GM18519 (cell line): ENCODE results near the gene SBF2.

Source experiments
- ATAC-seq: cut with Tn5 transposase; IDR thresholded peaks from one replicate; pipeline ENCODE4 v1.9.1; 2021; ENCODE audit warnings: mild to moderate bottlenecking, moderate library complexity; ENCODE audit not compliant: unreplicated experiment, low FRiP score

SBF2 gene

DNA sequence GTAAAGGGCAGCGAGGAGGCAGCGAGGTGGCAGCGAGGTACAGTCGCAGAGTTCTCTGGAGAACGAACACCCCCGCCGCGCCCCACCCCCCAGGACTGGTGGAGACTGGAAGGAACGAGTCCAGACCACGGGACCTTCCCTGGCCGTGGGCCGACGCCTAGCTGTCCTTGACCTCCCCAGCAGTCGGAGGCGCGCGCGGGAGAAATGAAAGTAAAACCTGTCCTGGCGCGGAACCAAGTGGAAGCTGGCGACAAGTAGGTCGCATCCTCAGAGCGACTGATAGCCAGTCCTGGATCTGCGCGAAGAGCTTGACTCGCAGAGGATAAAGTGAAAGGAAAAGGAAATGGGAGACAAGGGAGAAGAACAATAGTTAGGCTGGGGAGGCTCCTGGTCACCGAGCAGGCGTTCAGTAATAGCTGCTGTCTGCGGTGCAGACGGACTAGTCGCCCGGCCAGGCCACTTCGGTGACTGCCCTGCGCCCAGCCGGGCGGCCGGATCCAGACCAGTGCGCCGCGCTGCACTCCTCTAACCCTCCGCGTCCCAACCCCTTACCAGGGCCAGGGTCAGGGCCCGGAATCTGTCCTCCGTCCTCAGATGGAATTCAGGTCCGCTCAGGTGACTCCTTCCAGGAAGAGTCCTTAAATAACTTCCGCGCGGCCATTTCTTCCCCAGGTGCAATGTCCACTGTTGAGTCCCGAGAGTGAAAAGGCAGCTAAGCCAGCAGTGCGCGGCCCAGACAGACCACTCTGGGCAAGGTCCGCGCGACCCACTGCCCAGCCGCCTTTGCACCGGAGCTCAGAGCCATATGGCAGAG, 8.9 kb upstream of the SBF2 start:
- no peak for ATAC-seq

DNA sequence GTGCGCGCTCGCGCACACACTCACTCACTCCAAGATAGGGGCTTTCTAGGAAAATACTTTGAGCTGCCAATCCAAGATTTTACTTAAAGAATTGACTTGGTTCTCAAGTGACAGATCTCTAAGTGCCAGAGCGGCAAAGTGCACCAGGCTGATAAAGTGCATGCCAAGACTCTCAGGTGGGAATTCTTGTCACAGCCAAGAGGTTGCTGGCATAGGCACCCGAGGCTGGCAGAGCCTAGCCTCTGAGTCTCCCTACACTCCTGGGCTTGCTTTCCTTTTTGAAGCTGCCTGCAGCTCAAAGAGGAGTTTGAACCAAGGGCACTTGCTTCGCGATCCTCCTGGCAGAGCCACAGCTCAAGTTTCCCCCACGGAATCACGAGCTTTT, 8.3 kb upstream of the SBF2 start:
- ATAC-seq = no peak

DNA sequence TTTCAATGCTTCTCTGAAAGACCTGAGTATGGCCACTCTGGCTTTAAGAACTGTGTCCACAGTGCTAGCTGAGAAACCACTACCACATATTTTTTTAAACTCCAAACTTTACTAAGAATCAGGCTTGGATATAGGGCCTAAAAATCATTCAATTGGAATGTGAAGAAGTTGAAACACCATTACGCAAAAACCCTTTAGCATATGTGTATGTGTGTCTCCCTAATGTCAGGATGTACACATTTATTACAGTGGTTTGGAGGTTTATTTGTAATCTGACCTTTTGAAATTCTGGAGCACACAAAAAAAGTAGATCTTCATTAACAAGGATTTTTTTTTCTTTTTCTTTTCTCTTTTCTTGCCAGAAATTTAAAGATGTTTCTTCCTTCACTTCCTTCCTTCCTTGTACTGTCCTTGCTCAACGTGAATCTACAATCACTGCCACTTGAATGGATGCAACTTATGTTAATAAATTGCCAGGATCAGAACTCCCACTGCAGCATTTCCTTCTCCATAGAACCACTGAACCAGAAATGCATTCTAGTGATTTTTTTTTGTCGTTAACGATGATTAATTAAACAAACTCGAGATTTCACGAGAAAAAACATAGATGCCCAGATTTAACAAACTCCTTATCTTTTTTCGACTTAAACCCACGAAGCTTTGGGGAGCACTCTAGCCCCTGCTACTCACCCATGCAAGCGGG, 7.8 kb upstream of the SBF2 start:
- no peak for ATAC-seq

DNA sequence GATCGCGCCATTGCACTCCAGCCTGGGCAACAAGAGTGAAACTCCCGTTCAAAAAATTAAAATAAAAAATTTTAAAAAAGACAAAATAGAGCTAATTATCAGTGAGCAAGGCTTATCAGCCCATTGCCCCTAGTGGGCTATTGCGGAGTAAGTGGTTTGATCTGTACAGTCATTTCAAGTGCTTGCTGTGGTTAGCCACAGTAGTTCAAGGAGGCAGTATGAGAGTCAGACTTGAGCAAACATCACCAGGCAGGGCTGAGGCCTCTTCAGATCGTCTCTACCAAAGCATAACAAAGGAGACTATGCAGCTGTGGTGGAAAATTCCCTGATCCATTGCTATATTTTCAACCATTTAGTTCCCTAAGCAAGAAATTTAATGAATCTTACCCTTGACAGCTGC, 4.3 kb upstream of the SBF2 start:
- peak; percentile 98 for ATAC-seq

DNA sequence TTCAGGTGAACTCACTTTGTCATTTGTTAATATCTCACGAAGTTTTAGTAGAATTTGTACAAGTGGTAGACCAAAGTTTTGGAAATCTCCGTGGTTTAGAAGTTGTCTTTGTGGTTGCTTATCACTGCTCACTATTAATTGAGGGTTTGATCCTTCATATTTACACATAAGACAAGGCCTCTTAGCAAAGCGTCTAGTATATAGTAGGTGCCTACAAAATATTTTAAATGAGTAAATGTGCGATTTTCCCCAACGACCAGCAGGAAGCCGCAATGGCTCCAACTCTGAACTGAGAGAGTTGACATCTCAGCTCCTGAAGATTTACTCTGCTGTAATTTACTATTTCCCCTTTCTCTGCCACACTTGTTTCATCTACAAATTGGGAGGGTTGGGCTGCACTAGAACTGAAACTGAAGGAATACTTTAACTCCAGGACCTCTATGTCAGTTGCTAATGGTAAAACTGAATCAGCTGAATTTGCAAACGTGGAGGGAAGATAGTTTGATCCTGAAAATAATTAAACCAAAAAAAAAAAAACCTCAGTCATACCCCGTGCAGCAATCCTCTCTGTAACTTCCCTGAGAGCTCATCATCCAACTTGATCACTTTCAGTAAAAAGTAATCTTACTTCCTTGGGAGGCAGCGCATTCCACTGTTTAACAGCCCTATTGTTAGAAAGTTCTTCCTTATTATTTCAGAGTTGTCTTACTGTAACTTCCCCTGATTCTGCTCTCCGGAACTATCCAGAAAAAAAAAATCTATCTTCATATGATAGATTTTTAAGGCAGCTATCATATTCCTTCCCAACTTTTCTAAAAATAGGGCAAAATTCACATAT, 1.3 kb upstream of the SBF2 start:
- no peak for ATAC-seq

DNA sequence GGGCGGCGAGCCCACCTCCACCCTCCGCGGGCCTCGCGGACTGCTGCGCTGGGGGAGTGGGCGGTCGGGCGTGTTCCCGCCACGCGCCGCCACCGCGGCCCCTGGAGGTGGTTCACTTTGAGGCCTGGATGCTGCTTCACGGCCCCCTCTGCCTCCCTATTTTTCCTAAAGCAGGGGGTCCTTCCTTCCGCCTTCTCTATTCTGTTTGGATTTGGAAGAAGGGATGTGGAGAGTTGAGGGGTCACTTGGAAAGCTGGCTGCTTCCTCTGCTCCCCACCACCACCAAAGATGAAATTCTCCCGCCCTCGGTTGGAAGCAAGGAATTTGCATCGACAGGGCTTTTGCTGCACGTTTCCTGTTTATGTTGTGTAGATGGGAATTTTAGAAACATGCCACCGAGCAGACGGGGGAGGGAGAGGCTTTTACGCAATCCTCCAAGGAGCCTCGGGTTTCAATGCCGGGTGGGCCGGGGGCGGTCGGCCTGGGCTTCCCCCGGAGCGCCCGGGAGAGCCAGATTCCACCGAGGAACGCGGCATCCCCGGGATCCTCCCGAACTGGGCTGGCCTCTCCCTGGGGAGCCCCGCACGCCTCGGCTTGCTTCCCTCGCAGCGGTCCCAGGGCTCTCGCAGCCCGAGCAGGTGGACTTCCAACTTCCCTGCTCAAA, 403 bp upstream of the SBF2 start:
- ATAC-seq = no peak

DNA sequence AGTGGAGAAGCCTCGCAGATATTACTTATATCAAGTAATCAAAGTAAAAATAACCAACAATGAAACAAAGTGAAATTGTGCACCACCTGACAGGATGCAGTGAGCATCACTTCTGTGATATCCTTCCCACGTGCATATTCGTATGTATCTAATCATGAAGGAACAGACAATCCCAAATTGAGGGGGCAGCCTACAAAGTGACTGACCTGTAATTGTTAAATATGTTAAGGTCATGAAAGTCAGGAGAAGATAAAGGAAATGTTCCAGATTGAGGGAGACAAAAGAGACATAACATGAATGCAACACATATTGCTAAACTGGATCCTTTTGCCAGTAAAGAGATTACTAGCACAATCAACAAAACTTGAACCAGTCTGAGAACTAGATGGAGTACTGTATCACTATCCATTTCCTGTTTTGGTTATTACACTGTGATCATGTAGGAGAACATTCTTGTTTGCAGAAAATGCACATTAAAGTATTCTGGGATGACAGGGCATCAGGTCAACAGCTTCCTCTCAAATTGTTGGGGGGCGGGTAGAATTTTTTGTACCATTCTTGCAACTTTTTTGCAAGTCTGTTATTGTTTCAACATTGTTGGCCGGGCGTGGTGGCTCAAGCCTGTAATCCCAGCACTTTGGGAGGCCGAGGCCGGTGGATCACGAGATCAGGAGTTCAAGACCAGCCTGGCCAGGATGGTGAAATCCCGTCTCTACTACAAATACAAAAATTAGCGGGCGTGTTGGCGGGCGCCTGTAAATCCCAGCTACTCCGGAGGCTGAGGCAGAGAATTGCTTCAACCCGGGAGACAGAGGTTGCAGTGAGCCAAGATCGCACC, 2.0 kb downstream of the SBF2 start:
- ATAC-seq = no peak

DNA sequence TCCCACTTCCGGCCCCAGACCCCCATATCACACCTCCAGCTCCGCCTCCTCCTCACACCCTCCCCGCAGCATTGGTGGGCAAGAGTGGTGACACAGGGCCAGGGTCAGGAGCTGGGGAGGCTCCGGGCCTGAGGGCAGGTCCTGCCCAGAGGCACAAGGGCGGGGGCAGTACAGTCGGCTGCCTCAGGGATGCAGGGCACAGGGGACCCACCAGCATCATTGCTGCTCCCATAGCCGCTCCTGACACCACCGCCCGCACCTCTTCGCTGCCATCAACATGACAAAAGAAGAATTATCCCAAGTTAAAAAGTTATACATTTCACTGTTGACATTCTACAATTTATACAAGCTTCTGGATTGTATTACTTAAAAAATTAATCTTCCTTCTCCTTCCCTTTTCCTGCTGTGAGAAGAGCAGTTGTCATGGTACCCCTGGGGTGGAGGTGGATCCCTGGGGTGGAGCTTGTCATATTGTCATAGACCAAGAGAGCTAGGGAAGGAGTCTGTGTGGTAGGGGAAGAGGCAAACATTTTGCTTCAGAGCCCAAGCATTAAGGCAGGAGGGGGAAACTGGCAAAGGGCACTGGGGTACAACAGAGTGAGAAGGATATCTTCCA, 4.1 kb downstream of the SBF2 start:
- no peak for ATAC-seq

DNA sequence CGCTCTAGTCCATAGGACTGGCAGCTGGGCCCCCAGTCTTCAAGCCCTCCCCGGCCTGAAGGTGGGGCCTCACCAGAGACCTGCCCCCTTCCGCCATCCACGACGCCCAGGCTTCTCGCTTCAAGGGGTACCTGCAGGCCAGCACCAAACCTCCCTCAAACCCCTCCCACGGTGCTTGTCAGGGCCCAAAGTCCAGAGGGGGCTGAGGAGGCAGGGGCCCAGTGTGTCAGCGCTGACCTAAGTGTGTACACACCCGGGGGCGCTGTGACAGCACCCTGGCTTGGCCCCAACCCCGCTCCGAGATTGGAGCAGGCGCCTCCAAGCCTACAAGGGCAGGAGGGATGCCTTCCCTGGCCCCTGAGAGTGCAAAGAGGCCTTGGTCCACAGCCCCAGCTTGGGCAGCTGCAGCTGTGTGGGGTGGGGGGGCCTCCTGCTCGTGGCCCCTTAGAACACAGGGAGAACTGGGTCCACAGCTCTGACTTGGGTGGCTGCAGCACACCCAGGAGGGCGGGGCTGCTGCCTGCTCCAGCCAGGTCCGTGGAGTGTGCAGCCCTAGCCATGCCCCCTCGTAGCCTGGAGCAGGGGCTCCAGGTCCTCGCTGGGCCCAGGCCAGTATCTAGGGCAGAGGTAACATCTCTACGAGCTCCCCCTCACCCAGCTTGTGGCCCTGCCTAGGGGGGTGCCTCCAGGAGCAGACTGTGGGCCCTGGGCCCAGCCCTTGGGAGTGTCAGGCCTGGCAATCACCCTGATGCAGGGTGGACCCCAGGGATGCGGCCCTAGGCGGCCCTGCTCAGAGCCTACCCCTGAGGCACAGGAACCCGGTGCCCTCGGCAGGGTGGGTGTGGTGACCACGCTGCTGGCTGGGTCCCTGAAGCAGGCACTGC, 4.9 kb downstream of the SBF2 start:
- no peak for ATAC-seq

DNA sequence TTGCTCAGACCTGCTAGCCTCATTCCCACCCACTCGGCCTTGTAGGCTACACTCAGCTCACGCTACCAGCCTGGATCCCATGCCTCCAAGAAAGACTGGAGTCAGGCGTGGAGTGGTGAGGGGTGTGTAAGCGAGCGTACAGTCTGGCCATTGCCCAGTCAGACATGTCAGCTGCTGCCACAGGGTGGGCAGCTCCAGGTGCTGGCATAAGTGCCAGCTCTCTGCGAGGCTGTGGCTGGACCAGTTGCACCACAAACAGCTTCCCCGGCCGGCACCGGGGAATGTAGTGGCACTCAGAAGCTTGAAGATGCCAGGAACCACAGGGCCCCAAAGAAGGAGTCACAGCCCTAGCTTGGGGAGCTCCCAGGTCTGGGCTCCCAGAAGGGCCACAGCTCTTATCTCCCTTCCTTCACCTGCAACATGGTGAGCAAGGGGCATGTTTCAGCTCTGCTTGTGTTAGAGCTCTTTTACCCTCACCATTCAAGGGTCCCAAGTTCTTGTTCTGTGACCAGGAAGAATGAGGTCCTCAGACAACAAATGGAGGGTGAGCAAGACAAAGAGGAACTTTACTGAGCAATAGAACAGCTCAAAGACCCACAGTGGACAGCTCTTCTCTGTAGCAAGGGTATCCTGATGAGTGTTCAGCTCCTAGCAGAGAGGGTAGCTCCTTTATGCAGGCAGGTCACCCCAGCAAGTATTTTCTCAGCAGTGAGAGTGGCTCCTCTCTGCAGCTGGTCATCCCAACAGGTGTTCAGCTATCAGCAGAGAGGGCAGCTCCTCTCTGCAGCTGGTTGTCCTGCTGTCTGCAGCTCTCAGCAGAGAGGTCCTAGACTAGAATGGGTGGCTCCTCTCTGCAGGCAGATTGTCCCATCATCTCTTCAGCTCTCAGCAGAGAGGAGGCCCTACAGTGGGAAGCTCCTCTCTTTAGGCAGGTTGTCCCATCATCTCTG, 6.0 kb downstream of the SBF2 start:
- ATAC-seq = no peak

DNA sequence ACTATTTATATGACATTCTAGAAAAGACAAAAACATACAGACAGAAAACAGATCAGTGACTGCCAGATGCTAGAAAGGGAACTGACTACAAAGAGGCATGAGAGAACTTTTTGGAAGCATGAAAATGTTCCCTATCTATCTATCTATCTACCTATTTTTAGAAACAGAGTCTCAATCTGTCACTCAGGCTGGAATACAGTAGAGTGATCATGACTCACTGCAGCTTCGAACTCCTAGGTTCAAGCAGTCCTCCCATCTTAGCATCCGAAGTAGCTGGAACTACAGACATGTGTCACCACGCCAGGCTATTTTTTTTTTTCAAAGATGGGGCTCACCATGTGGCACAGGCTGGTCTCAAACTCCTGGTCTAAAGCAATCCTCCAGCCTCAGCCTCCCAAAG, 6.9 kb downstream of the SBF2 start:
- ATAC-seq = no peak

DNA sequence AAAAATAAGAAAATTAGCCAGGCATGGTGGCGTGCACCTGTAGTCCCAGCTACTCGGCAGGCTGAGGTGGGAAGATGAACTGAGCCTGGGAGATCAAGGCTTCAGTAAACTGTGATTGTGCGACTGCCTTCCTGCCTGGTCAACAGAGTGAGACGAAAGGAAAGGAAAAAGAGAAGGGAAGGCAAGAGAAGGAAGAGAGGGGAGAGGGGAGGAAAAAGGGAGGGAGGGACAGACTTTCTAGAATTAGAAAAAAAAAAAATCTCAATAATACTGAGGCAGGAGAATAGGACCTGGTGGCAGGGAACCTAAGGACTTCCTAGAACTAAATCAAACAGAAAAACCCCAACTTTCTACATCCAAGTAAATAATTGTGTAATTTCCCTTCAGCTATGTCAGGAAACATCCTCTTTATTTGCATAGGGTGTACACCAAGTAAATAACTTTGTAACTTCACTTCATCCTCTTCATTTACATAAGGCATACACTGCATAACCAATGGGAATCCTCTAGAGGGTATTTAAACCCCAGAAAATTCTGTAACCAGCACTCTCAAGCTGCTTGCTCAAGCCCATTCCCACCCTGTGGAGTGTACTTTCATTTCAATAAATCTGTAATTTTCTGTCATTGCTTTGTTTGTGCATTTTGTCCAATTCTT, 8.7 kb downstream of the SBF2 start:
- no peak for ATAC-seq

DNA sequence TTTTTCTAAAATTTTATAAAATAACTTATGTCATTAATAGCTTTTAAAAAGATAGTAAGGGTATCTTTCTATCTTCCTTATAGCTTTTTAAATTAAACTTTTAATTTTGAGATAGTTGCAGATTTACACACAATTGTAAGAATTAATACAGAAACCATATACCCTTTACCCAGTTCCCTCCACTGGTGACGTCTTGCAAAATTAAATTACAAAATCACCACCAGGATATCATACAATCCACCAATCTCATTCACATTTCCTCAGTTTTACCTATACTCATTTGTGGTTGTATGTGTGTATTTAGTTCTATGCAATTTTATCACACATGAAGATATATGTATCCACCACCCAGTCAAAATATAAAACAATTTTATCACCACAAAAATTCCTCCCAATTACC, 10.0 kb downstream of the SBF2 start:
- no peak for ATAC-seq

DNA sequence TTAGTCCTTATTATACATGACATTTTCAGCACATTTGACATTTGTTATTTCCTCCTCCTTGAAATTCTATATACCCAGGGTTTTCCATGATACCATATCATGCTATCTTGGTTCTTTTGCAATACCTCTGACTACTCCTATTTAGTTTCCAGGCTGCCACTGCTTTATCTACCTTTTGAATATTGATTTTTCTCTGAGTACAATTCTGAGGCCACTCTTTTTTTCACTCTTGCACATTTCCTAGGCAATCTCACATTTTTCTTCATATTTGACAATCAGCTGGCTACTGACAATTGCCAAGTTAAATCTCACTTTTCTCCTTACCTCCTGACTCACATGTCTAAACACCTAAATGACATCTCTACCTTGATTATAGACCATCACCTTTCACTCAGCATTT, 11.9 kb downstream of the SBF2 start:
- ATAC-seq = no peak

DNA sequence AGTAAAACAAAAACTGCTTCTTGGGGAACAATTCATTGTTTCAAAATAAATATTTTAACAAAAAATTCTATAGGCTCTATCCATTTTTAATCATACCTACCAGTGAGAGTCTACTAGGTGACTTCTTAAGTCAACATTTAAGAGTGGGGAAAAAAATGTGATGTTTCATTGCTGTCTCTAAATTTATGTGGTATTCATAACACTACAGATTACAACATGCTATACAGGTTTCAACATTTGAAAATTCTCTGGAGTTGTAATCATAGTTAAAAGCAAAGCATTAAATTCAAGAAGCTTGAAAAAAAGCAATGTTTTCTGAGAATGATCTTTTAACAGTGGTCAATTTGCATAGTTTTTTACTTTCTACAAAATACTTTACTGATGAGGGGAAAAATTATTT, 18.3 kb downstream of the SBF2 start:
- no peak for ATAC-seq

DNA sequence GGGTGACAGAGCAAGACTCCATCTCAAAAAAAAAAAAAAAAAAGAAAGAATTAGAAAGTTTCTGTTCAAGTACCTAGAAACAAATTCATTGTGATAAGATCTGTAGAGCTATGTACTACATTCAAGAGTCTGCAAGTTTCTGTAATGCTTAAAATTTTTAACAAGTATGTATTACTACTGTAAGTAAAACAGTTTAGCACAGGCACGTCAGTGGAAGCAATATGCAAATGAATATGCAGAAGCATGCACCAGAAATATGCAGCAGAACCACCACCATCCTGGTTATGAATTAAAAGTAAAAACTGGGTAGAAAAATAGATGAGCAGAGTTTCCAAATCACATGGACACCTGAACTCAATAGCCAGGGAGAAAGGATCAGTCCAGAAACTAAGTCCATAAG, 19.3 kb downstream of the SBF2 start:
- no peak for ATAC-seq

DNA sequence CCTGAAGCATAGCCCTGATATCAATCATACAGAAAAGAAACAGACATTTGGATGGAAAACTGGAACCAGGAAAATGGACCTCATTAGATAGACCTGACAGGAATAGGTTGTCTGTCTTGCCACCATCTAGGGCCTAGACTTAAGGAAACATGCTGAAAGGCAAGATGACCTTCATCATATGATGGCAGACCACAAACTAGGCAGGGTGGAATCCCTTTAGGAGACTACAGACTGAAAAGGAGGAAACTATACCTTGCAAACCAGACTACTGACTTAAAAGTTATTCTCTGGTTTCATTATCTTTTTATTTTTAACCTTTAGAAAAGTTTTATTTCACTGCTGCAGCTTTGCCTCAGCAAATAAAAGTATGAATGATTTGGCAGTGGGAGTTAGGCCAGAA, 20.3 kb downstream of the SBF2 start:
- no peak for ATAC-seq
